ENCODE measurements around the gene VPS26C.

DNA sequence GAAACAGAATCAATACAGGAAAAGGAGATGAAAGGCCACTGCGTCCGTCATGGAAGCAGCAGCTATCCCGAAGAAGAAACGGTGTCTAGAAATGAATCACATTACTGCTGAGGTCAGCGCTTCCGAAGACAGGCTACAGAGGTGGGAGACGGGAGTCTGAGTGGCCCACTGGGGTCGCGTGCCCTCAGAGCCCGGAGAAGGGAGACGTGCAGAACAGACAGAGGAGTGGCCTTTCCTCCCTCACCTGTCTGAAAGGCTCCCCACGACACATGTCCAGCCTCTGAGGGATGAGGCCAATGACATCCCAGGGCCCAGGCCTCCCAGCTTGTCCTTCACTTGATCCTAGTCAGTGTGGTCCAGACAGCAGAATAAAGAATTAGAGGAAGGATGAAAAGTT, 35.9 kb downstream of the VPS26C start:
- TF ChIP-seq CTCF (conservative IDR thresholded peaks at IDR 0.05; ENCODE audit: low read length) (no peak), EZH2phosphoT487 (IDR thresholded peaks at IDR 0.05; ENCODE audit: borderline replicate concordance) (no peak)
